ENCODE data around the gene IP6K2.
"Not testable (repeated sequence)": the region's sequence is repeated elsewhere in the genome, so short reads cannot be mapped to it uniquely, and the experiment has no call there.

IP6K2 gene

DNA sequence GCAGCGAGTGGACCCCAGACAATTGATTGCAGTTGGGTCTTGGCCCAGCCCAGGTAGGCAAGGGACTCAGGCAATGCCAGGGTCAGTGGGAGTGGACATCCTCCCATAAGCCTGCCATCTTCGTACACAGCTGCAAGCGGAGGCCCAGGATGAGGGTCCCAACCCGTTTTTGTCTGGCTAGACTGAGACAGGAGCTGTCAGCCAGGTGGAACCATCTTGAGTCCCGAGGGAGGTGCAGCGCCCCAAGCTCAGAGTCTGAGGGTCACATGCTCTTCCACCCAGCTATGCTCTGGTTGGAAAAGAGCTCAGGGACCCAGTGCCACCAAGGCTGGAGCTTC is 22.6 kb upstream of the IP6K2 start:
- H3K4me2 ChIP-seq, result no peak overlapping the region

DNA sequence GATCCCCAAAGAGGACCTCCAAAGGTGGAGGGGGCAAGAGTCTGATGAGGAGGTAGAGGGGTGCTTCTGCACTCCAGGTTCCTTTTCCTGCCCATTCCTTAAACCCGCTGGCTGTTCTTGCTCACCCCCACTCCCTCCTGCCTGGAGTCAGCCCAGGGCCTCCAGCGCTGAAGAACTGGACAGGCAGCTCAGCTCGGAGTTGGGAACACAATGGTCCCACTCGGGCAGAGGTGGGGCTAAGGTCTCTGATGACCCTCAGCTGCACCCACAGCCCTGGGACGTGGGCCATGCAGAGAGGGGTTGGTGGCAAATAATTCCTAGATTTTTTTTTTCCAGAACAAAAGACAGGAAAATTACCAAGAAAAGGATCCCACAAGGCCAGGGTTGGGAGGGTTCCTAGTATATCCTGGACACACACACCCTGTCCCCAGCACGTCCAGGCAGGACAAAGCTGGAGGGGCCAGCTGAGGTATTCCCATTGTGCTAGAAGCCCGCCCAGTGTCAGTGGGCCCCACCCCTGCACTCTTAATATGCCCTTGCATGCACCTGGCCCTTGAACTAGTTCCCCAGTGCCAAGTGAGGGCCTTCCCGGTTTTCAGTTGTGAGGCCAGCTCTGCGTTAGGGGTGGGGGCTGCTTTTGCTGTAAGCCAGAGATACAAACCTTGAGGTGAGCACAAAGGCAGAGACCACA is 22.1 kb upstream of the IP6K2 start:
- no peaks in the 10 kb centered on the region for H3K27me3 ChIP-seq (ENCODE audit: insufficient read depth, low read depth)

More for the DNA sequence above, 22.6 kb upstream of the IP6K2 start:
- Histone ChIP-seq H3K27me3 (ENCODE audit: insufficient read depth, low read depth) (no peaks in the 10 kb centered on the region), H4K20me1 (ENCODE audit: insufficient read depth) (no peaks in the 10 kb centered on the region), H3K4me3 (IDR thresholded peaks at IDR 0.05; ENCODE audit: insufficient read depth, low read depth, low read length) (no peak overlapping the region), H3K79me2 (ENCODE audit: insufficient read depth, low read depth) (no peaks in the 10 kb centered on the region), H3K27ac (no peak overlapping the region), H3K36me3 (ENCODE audit: insufficient read depth) (no peaks in the 10 kb centered on the region), H3K4me1 (ENCODE audit: low read depth, poor library complexity, severe bottlenecking) (no peaks in the 10 kb centered on the region), H2AFZ (ENCODE audit: low read depth) (no peak overlapping the region), H3K9ac (no peak overlapping the region)
- TF ChIP-seq, protein P1, sequence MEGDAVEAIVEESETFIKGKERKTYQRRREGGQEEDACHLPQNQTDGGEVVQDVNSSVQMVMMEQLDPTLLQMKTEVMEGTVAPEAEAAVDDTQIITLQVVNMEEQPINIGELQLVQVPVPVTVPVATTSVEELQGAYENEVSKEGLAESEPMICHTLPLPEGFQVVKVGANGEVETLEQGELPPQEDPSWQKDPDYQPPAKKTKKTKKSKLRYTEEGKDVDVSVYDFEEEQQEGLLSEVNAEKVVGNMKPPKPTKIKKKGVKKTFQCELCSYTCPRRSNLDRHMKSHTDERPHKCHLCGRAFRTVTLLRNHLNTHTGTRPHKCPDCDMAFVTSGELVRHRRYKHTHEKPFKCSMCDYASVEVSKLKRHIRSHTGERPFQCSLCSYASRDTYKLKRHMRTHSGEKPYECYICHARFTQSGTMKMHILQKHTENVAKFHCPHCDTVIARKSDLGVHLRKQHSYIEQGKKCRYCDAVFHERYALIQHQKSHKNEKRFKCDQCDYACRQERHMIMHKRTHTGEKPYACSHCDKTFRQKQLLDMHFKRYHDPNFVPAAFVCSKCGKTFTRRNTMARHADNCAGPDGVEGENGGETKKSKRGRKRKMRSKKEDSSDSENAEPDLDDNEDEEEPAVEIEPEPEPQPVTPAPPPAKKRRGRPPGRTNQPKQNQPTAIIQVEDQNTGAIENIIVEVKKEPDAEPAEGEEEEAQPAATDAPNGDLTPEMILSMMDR (conservative IDR thresholded peaks at IDR 0.05; ENCODE audit: low read depth, low read length), result no peak

DNA sequence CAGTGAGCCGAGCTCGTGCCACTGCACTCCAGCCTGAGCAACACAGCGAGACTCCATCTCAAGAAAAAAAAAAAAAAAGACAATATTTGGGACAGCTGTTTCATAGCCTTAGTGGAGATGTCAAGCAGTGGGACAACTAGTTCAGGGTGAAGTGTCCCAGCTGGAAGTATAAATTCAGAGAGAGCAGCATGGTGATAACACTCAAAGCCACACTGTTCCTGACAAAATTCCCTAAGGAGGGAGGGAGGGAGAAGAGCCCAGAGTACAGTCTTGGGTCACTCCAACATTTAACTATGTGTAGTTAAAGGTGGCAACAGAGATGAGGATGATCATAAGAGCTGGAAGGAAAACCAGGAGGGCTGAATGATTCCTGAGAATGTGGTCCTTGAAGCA is 21.1 kb upstream of the IP6K2 start:
- Histone ChIP-seq H3K36me3 (ENCODE audit: insufficient read depth) (no peaks in the 10 kb centered on the region), H3K27ac (no peak overlapping the region), H3K4me1 (ENCODE audit: low read depth, poor library complexity, severe bottlenecking) (no peaks in the 10 kb centered on the region), H3K27me3 (ENCODE audit: insufficient read depth, low read depth) (no peaks in the 10 kb centered on the region), H3K79me2 (ENCODE audit: insufficient read depth, low read depth) (no peaks in the 10 kb centered on the region), H3K4me2 (no peak overlapping the region), H3K4me3 (IDR thresholded peaks at IDR 0.05; ENCODE audit: insufficient read depth, low read depth, low read length) (no peak overlapping the region), H3K9ac (no peak overlapping the region), H2AFZ (ENCODE audit: low read depth) (no peak overlapping the region), H4K20me1 (ENCODE audit: insufficient read depth) (no peaks in the 10 kb centered on the region)
- TF ChIP-seq, protein P1 (conservative IDR thresholded peaks at IDR 0.05; ENCODE audit: low read depth, low read length), result no peak

More for the DNA sequence above, 22.1 kb upstream of the IP6K2 start:
- H3K4me3 ChIP-seq (IDR thresholded peaks at IDR 0.05; ENCODE audit: insufficient read depth, low read depth, low read length), result no peak overlapping the region
- no peak overlapping the region for H3K9ac ChIP-seq
- H3K4me1 ChIP-seq (ENCODE audit: low read depth, poor library complexity, severe bottlenecking), result no peaks in the 10 kb centered on the region
- no peak overlapping the region for H3K4me2 ChIP-seq
- no peaks in the 10 kb centered on the region for H3K79me2 ChIP-seq (ENCODE audit: insufficient read depth, low read depth)
- TF ChIP-seq, protein P1 (conservative IDR thresholded peaks at IDR 0.05; ENCODE audit: low read depth, low read length), result no peak
- H4K20me1 ChIP-seq (ENCODE audit: insufficient read depth), result no peaks in the 10 kb centered on the region
- H2AFZ ChIP-seq (ENCODE audit: low read depth), result no peak overlapping the region
- H3K27ac ChIP-seq, result no peak overlapping the region
- H3K36me3 ChIP-seq (ENCODE audit: insufficient read depth), result no peaks in the 10 kb centered on the region

DNA sequence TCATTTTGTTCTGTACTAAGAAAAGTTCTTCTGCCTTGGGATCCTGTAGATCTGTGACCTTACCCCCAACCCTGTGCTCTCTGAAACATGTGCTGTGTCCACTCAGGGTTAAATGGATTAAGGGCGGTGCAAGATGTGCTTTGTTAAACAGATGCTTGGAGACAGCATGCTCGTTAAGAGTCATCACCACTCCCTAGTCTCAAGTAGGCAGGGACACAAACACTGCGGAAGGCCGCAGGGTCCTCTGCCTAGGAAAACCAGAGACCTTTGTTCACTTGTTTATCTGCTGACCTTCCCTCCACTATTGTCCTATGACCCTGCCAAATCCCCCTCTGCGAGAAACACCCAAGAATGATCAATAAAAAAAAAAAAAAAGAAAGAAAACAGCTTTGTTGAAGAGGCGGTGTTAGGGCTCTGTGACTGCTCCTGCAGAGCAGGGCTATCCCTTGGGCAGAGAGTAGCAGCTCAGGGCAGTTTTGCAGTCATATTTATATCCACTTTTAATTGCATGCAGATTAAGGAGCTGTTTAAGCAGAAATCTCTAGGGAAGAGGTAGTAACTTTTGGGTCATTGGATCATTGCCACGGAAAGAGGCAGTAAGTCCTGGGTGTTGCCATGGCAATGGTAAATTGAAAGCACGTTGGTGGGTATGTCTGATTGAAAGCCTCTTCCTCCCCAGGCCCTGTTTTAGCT is 18.2 kb upstream of the IP6K2 start:
- not testable (repeated sequence) for H3K4me3 ChIP-seq (IDR thresholded peaks at IDR 0.05; ENCODE audit: insufficient read depth, low read depth, low read length); H3K4me2 ChIP-seq; H3K4me1 ChIP-seq (ENCODE audit: low read depth, poor library complexity, severe bottlenecking); H3K27me3 ChIP-seq (ENCODE audit: insufficient read depth, low read depth); H2AFZ ChIP-seq (ENCODE audit: low read depth); H4K20me1 ChIP-seq (ENCODE audit: insufficient read depth); H3K27ac ChIP-seq; H3K9ac ChIP-seq; H3K36me3 ChIP-seq (ENCODE audit: insufficient read depth); H3K79me2 ChIP-seq (ENCODE audit: insufficient read depth, low read depth)

DNA sequence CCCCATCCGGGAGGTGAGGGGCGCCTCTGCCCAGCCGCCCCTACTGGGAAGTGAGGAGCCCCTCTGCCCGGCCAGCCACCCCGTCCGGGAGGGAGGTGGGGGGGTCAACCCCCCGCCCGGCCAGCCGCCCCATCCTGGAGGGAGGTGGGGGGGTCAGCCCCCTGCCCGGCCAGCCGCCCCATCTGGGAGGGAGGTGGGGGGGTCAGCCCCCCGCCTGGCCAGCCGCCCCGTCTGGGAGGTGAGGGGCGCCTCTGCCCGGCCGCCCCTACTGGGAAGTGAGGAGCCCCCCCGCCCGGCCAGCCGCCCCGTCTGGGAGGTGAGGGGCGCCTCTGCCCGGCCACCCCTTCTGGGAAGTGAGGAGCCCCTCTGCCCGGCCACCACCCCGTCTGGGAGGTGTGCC is 17.5 kb upstream of the IP6K2 start:
- H3K79me2 ChIP-seq (ENCODE audit: insufficient read depth, low read depth); H3K27ac ChIP-seq; H2AFZ ChIP-seq (ENCODE audit: low read depth); H4K20me1 ChIP-seq (ENCODE audit: insufficient read depth); H3K4me3 ChIP-seq (IDR thresholded peaks at IDR 0.05; ENCODE audit: insufficient read depth, low read depth, low read length); H3K4me2 ChIP-seq; H3K9ac ChIP-seq; H3K27me3 ChIP-seq (ENCODE audit: insufficient read depth, low read depth); H3K36me3 ChIP-seq (ENCODE audit: insufficient read depth); H3K4me1 ChIP-seq (ENCODE audit: low read depth, poor library complexity, severe bottlenecking): not testable (repeated sequence)

DNA sequence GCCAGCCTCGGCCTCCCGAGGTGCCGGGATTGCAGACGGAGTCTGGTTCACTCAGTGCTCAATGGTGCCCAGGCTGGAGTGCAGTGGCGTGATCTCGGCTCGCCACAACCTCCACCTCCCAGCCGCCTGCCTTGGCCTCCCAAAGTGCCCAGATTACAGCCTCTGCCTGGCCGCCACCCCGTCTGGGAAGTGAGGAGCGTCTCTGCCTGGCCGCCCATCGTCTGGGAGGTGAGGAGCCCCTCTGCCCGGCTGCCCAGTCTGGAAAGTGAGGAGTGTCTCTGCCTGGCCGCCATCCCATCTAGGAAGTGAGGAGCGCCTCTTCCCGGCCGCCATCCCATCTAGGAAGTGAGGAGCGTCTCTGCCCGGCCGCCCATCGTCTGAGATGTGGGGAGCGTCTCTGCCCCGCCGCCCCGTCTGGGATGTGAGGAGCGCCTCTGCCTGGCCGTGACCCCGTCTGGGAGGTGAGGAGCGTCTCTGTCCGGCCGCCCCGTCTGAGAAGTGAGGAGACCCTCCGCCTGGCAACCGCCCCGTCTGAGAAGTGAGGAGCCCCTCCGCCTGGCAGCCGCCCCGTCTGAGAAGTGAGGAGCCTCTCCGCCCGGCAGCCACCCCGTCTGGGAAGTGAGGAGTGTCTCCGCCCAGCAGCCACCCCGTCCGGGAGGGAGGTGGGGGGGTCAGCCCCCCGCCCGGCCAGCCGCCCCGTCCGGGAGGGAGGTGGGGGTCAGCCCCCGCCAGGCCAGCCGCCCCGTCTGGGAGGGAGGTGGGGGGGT is 16.9 kb upstream of the IP6K2 start:
- not testable (repeated sequence) for H4K20me1 ChIP-seq (ENCODE audit: insufficient read depth); H3K27ac ChIP-seq; H2AFZ ChIP-seq (ENCODE audit: low read depth); H3K79me2 ChIP-seq (ENCODE audit: insufficient read depth, low read depth); H3K36me3 ChIP-seq (ENCODE audit: insufficient read depth); H3K4me1 ChIP-seq (ENCODE audit: low read depth, poor library complexity, severe bottlenecking); H3K27me3 ChIP-seq (ENCODE audit: insufficient read depth, low read depth); H3K9ac ChIP-seq; H3K4me2 ChIP-seq; H3K4me3 ChIP-seq (IDR thresholded peaks at IDR 0.05; ENCODE audit: insufficient read depth, low read depth, low read length)
